ENCODE results near the gene POR. TPM values are rescaled to one million over a fixed set of nuclear protein-coding genes. Genes with fewer than 3 reads are reported as not detected.

Gene POR
- total and polyA plus RNA-seq, 2 of the 13 experiments (the other 11 are each of a cell fraction or from before 2014, with no cell fraction given) = 145 to 266 TPM

GRCh38 chr7:75914655-75915415, at the start of gene POR (continued):
- 0 out of 2 replicates have a peak, but pooled peaks have one; percentile 45 for TF ChIP-seq ZNF17 (CRISPR knock-in tag; IDR thresholded peaks at IDR 0.05)
- TF ChIP-seq ZNF503 (CRISPR knock-in tag; IDR thresholded peaks at IDR 0.05) = peak; percentile 88; the same call in 1 of the 2 replicates
- no peak for TF ChIP-seq MBD4 (IDR thresholded peaks at IDR 0.05; ENCODE audit: borderline replicate concordance, low read length)
- TF ChIP-seq TOPORS (CRISPR knock-in tag; IDR thresholded peaks at IDR 0.05) = peak; percentile 100
- peak; percentile 71 for TF ChIP-seq HIC2 (CRISPR knock-in tag; IDR thresholded peaks at IDR 0.05; ENCODE audit: low read depth)
- 0 out of 2 replicates have a peak, but pooled peaks have one; percentile 80 for TF ChIP-seq ATF7-NPFF (CRISPR knock-in tag; IDR thresholded peaks at IDR 0.05; ENCODE audit: low read depth)
- TF ChIP-seq ZBTB7B (CRISPR knock-in tag; IDR thresholded peaks at IDR 0.05) = no peak
- TF ChIP-seq ZNF883 (CRISPR knock-in tag; IDR thresholded peaks at IDR 0.05; ENCODE audit: not compliant biosample characterization) = peak; percentile 38
- TF ChIP-seq GATAD1 (CRISPR knock-in tag; IDR thresholded peaks at IDR 0.05) = peak; percentile 60
- TF ChIP-seq ZNF547 (CRISPR knock-in tag; IDR thresholded peaks at IDR 0.05) = peak; percentile 89
- TF ChIP-seq ZBTB25 (CRISPR knock-in tag; IDR thresholded peaks at IDR 0.05) = peak; percentile 48; the same call in 1 of the 2 replicates
- TF ChIP-seq ZNF614 (CRISPR knock-in tag; IDR thresholded peaks at IDR 0.05; ENCODE audit: borderline replicate concordance) = peak; percentile 55; the same call in 1 of the 2 replicates
- peak; percentile 95 for TF ChIP-seq ZBTB39 (CRISPR knock-in tag; IDR thresholded peaks at IDR 0.05)
- TF ChIP-seq ZNF580 (CRISPR knock-in tag; IDR thresholded peaks at IDR 0.05; ENCODE audit: borderline replicate concordance, low read depth) = peak; percentile 92
- TF ChIP-seq ZNF264 (CRISPR knock-in tag; IDR thresholded peaks at IDR 0.05) = no peak
- TF ChIP-seq TFAP4 (IDR thresholded peaks at IDR 0.05; ENCODE audit: borderline replicate concordance, low read depth) = no peak; the same call in 1 of the 2 replicates
- TF ChIP-seq ZNF280B (CRISPR knock-in tag; IDR thresholded peaks at IDR 0.05; ENCODE audit: borderline replicate concordance) = 0 out of 2 replicates have a peak, but pooled peaks have one; percentile 31
- no peak for TF ChIP-seq FIP1L1 (IDR thresholded peaks at IDR 0.05; ENCODE audit: borderline replicate concordance, insufficient read depth, low read depth, low read length)
